H9 (cell line): Measurements from ENCODE around the gene NUBPL. TPM values are rescaled to one million over a fixed set of nuclear protein-coding genes. Genes with fewer than 3 reads are reported as not detected.
"Not testable (repeated sequence)": the region's sequence is repeated elsewhere in the genome, so short reads cannot be mapped to it uniquely, and the experiment has no call there.

Experiments
- DNase-seq: peaks from one replicate; pipeline ENCODE4 v3.0.0-alpha.2; 2017
- H2AFZ ChIP-seq: one replicate; pipeline ENCODE4 v1.6.1; 2013; ENCODE audit warnings: mild to moderate bottlenecking, low read length, control low read depth, moderate library complexity
- H2AK5ac ChIP-seq: 2 replicates; pipeline ENCODE4 v1.6.1; 2013; ENCODE audit warnings: low read length, control low read depth, mixed read lengths; ENCODE audit not compliant: insufficient read length
- H2BK120ac ChIP-seq: one replicate; pipeline ENCODE4 v1.6.1; 2013; ENCODE audit warnings: low read depth, mild to moderate bottlenecking, low read length, control low read depth, inconsistent platforms; ENCODE audit not compliant: poor library complexity, severe bottlenecking
- H2BK12ac ChIP-seq: 2 replicates; pipeline ENCODE4 v1.6.1; 2013; ENCODE audit warnings: low read length, control low read depth, mixed read lengths, low read depth; ENCODE audit not compliant: insufficient read length
- H2BK15ac ChIP-seq: 2 replicates; pipeline ENCODE4 v1.6.1; 2013; ENCODE audit warnings: low read depth, low read length, control low read depth
- H2BK20ac ChIP-seq: one replicate; pipeline ENCODE4 v1.6.1; 2013; ENCODE audit warnings: low read depth, mild to moderate bottlenecking, low read length, control low read depth, inconsistent platforms; ENCODE audit not compliant: poor library complexity, severe bottlenecking
- H2BK5ac ChIP-seq: 2 replicates; pipeline ENCODE4 v1.6.1; 2013; ENCODE audit warnings: low read length, control low read depth, mixed read lengths; ENCODE audit not compliant: insufficient read length
- H3K14ac ChIP-seq: 2 replicates; pipeline ENCODE4 v1.6.1; 2013; ENCODE audit warnings: low read length, control low read depth; ENCODE audit not compliant: insufficient read depth
- H3K18ac ChIP-seq: 2 replicates; pipeline ENCODE4 v1.6.1; 2013; ENCODE audit warnings: low read depth, mild to moderate bottlenecking, mixed read lengths, low read length, control low read depth; ENCODE audit not compliant: insufficient read length
- H3K23ac ChIP-seq: 2 replicates; pipeline ENCODE4 v1.6.1; 2013; ENCODE audit warnings: low read length, control low read depth, mixed read lengths, low read depth; ENCODE audit not compliant: insufficient read length
- H3K23me2 ChIP-seq: 2 replicates; pipeline ENCODE4 v1.6.1; 2013; ENCODE audit warnings: low read depth, mild to moderate bottlenecking, mixed read lengths, low read length, control low read depth; ENCODE audit not compliant: insufficient read length, poor library complexity, severe bottlenecking
- H3K27ac ChIP-seq: 2 replicates; pipeline ENCODE4 v1.5.1; 2013; ENCODE audit warnings: low read length, control low read depth, mixed read lengths, low read depth; ENCODE audit not compliant: insufficient read length
- H3K27me3 ChIP-seq: 2 replicates; pipeline ENCODE4 v1.6.1; 2013; ENCODE audit warnings: low read length, control low read depth, inconsistent platforms; ENCODE audit not compliant: insufficient read depth
- H3K4ac ChIP-seq: 2 replicates; pipeline ENCODE4 v1.6.1; 2013; ENCODE audit warnings: low read depth, mild to moderate bottlenecking, control low read depth, inconsistent platforms, low read length, moderate library complexity
- H3K4me1 ChIP-seq: 2 replicates; pipeline ENCODE4 v1.6.1; 2013; ENCODE audit warnings: low read length, control low read depth, inconsistent platforms; ENCODE audit not compliant: insufficient read depth
- H3K4me2 ChIP-seq: 2 replicates; pipeline ENCODE4 v1.6.1; 2013; ENCODE audit warnings: low read length, control low read depth, mixed read lengths; ENCODE audit not compliant: insufficient read length, insufficient read depth
- H3K56ac ChIP-seq: 2 replicates; pipeline ENCODE4 v1.6.1; 2013; ENCODE audit warnings: low read depth, mild to moderate bottlenecking, mixed read lengths, low read length, control low read depth; ENCODE audit not compliant: insufficient read length
- H3K79me1 ChIP-seq: 2 replicates; pipeline ENCODE4 v1.6.1; 2013; ENCODE audit warnings: low read depth, mild to moderate bottlenecking, moderate library complexity, low read length, control low read depth, inconsistent platforms; ENCODE audit not compliant: insufficient read depth, poor library complexity, severe bottlenecking
- H3K79me2 ChIP-seq: 2 replicates; pipeline ENCODE4 v1.6.1; 2013; ENCODE audit warnings: low read length, control low read depth, inconsistent platforms; ENCODE audit not compliant: insufficient read depth
- H3K9ac ChIP-seq: 2 replicates; pipeline ENCODE4 v1.6.1; 2013; ENCODE audit warnings: low read length, control low read depth, mixed read lengths; ENCODE audit not compliant: insufficient read length; ENCODE audit errors: extremely low read depth
- H3K9me3 ChIP-seq: one replicate; pipeline ENCODE4 v1.6.1; 2013; ENCODE audit warnings: low read depth, low read length, inconsistent platforms; ENCODE audit not compliant: control insufficient read depth
- H3T11ph ChIP-seq: one replicate; pipeline ENCODE4 v1.6.1; 2013; ENCODE audit warnings: mild to moderate bottlenecking, low read length, control low read depth, inconsistent platforms
- H4K20me1 ChIP-seq: one replicate; pipeline ENCODE4 v1.6.1; 2013; ENCODE audit not compliant: control insufficient read depth, insufficient read length, insufficient read depth
- H4K5ac ChIP-seq: 2 replicates; pipeline ENCODE4 v1.6.1; 2013; ENCODE audit warnings: low read depth, mild to moderate bottlenecking, mixed read lengths, low read length, control low read depth; ENCODE audit not compliant: insufficient read length
- H4K8ac ChIP-seq: replicated peaks from 2 replicates; pipeline ENCODE4 v1.6.1; 2013; ENCODE audit warnings: low read length, control low read depth, mixed read lengths, low read depth; ENCODE audit not compliant: insufficient read length
- H4K91ac ChIP-seq: 2 replicates; pipeline ENCODE4 v1.6.1; 2013; ENCODE audit warnings: low read depth, mild to moderate bottlenecking, moderate library complexity, mixed read lengths, low read length, control low read depth; ENCODE audit not compliant: insufficient read length
- H3K27ac Mint-ChIP-seq, 3 experiments: 2 replicates in 2 of 3; 3 replicates in 1 of 3; pipeline ENCODE4 v1.8.0; 2020 to 2021; ENCODE audit warnings: mixed read lengths in 3 of 3, mild to moderate bottlenecking in 1 of 3, moderate library complexity in 1 of 3
- H3K27me3 Mint-ChIP-seq: 2 replicates; pipeline ENCODE4 v1.8.0; 2021; ENCODE audit warnings: low read depth, mild to moderate bottlenecking, moderate library complexity, mixed read lengths
- H3K36me3 Mint-ChIP-seq, 3 experiments: 2 replicates in 2 of 3; 3 replicates in 1 of 3; pipeline ENCODE4 v1.8.0; 2020 to 2021; ENCODE audit warnings: low read depth in 3 of 3, mixed read lengths in 3 of 3; ENCODE audit not compliant: insufficient read depth in 1 of 3
- H3K4me1 Mint-ChIP-seq, 2 experiments: 2 replicates each; pipeline ENCODE4 v1.8.0; 2020; ENCODE audit warnings: mixed read lengths in 2 of 2
- H3K4me3 Mint-ChIP-seq, 2 experiments: 2 replicates in 1 of 2; 3 replicates in 1 of 2; pipeline ENCODE4 v1.8.0; 2020 to 2021; ENCODE audit warnings: mild to moderate bottlenecking in 2 of 2, mixed read lengths in 2 of 2, moderate library complexity in 1 of 2
- H3K9me3 Mint-ChIP-seq, 2 experiments: 2 replicates in 1 of 2; 3 replicates in 1 of 2; pipeline ENCODE4 v1.8.0; 2020; ENCODE audit warnings: mild to moderate bottlenecking in 2 of 2, mixed read lengths in 2 of 2, moderate library complexity in 1 of 2
- CTCF ChIP-seq: fragments of 200-600 bp; sonication (generic); conservative IDR thresholded peaks from 3 replicates; pipeline ENCODE4 v1.8.0; 2021; ENCODE audit warnings: antibody characterized with exemption, mild to moderate bottlenecking
- WGBS: extraction: QIAGEN DNeasy Blood & Tissue Kit; methylation state at CpG from one replicate; pipeline ENCODE4 v1.1.7; 2013; ENCODE audit warnings: missing lambda C conversion rate, low lambda C conversion rate, mixed read lengths; ENCODE audit not compliant: insufficient read length; ENCODE audit errors: extremely low coverage; 5-methylcytosine and 5-hydroxymethylcytosine counted together
- total RNA-seq: library from RNA; stranded (reverse); gene quantifications from 2 replicates; pipeline ENCODE4 v1.2.1, GENCODE V29; 2021

NUBPL gene
- total RNA-seq, 1 experiment from 2014 or later = 14.8 TPM

GRCh38 chr14:31613188-31613587 is 52.0 kb downstream of the NUBPL start:
- no peak for DNase-seq
- Histone ChIP-seq H3K9me3 (no peaks in the 10 kb centered on the region), H3T11ph (no peak overlapping the region), H2BK15ac (no peak overlapping the region), H3K14ac (no peak overlapping the region), H4K91ac (no peak overlapping the region), H2BK12ac (no peak overlapping the region), H3K27me3 (no peaks in the 10 kb centered on the region), H3K18ac (no peak overlapping the region), H2BK20ac (no peak overlapping the region), H3K9ac (no peak overlapping the region), H3K4me2 (no peak overlapping the region), H3K27ac (no peak overlapping the region), H3K79me1 (no peaks in the 10 kb centered on the region), H2AK5ac (no peak overlapping the region), H3K56ac (no peak overlapping the region), H4K8ac (no peak overlapping the region), H3K23me2 (no peaks in the 10 kb centered on the region), H2BK120ac (no peak overlapping the region), H4K20me1 (no peaks in the 10 kb centered on the region), H2AFZ (no peak overlapping the region), H3K79me2 (no peaks in the 10 kb centered on the region), H2BK5ac (no peak overlapping the region), H3K4ac (no peak overlapping the region), H3K23ac (no peak overlapping the region), H4K5ac (no peak overlapping the region), H3K4me1 (no peaks in the 10 kb centered on the region)
- no peak overlapping the region for H3K4me3 Mint-ChIP-seq
- H3K27ac Mint-ChIP-seq = no peak overlapping the region
- H3K36me3 Mint-ChIP-seq = peaks cover 0 to 14% (median 4%) of the 10 kb centered on the region in 3 experiments; a peak in 2 of 7 replicates
- WGBS = no CpG with 5 or more reads among the region's 5 CpGs
- H3K9me3 Mint-ChIP-seq = peaks cover 13 to 30% of the 10 kb centered on the region in 2 experiments
- no peaks in the 10 kb centered on the region for H3K27me3 Mint-ChIP-seq
- no peak for TF ChIP-seq CTCF
- no peaks in the 10 kb centered on the region for H3K4me1 Mint-ChIP-seq

GRCh38 chr14:31618884-31619283 is 57.7 kb downstream of the NUBPL start:
- not testable (repeated sequence) for H3T11ph ChIP-seq, H3K4me3 Mint-ChIP-seq, H3K14ac ChIP-seq, H3K23me2 ChIP-seq, H2BK5ac ChIP-seq, H3K79me2 ChIP-seq, H3K27ac ChIP-seq, H2BK120ac ChIP-seq, H3K27ac Mint-ChIP-seq, H3K4me1 ChIP-seq, H2AK5ac ChIP-seq, H3K4me1 Mint-ChIP-seq, H3K27me3 ChIP-seq, H4K8ac ChIP-seq, H2BK12ac ChIP-seq, DNase-seq, H3K9ac ChIP-seq, H3K27me3 Mint-ChIP-seq, H2BK20ac ChIP-seq, H3K23ac ChIP-seq, H3K18ac ChIP-seq, H3K56ac ChIP-seq, H2AFZ ChIP-seq, H4K5ac ChIP-seq, H3K9me3 ChIP-seq, H2BK15ac ChIP-seq, H3K79me1 ChIP-seq, H3K4me2 ChIP-seq, H4K91ac ChIP-seq, H4K20me1 ChIP-seq, H3K4ac ChIP-seq
- peaks cover 16 to 34% (median 25%) of the 10 kb centered on the region in 3 experiments for H3K36me3 Mint-ChIP-seq
- H3K9me3 Mint-ChIP-seq = peaks cover 37 to 48% of the 10 kb centered on the region in 2 experiments
- WGBS = no CpG with 5 or more reads among the region's 2 CpGs
